Stimulated activated CD8-positive, alpha-beta memory T cell treated with anti-CD3 and anti-CD28 coated beads, Interleukin-7, amount 100 ng/mL, for 4 hours (primary cell): ENCODE data around the gene KCNK1.
"Not testable (repeated sequence)": the region's sequence is repeated elsewhere in the genome, so short reads cannot be mapped to it uniquely, and the experiment has no call there.

Source experiments
- DNase-seq, 2 donors: peaks; one replicate each; pipeline ENCODE4 v3.0.0-alpha.2; 2020; ENCODE audit warnings: low read depth in 2 of 2

The KCNK1 gene

DNA sequence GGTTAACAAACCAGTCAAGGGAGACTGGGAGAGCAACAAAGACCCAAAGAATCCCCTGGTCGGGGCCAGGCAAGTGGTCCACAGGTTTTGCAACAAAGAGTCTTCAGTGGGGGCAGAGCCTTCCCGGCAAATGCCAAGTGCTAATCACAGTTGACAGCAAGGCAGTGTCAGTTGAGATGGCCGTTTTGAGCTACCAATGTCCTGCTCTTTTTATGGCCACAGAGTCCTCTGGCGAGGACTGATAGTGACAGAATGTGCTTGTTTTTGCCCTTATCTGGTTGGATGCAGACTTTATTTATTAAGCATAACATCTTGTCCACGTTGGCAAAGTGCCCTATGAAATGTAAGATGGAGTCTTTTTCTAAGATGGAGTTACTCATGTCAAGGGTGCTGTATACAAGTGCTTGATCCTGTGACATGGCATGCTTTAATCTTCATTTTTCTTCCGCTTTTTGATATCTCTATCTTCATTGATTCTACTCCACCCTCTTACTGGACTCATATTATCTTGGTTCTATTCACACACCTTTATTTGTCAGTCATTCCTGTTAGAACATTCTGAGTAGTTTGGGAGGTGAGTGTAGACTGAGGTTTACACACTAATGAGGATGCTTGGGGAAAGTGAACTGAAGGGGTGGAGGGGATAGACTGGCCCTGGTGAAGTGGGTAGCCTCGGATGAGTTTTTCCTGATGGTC lies 51.8 kb downstream of the KCNK1 start:
- DNase-seq = no peak

DNA sequence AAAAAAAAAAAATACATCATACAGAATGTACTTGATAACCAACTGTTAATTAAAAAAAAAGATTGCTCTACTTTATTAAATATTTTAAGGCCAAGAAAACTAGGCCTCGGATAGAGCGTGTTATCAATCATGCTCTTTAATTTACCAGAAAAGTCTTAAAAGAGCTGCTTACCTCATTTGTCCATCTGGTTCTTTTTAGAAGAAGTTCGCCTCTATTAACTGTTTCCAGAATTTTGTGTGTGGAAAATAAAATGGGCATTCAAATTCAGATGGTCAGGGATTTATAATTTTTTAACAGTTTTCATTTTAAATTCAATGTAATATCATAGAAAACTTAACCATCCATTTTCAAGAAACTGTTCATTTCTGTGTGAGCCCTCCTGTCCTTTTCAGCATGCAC lies 53.8 kb downstream of the KCNK1 start:
- no peak for DNase-seq

DNA sequence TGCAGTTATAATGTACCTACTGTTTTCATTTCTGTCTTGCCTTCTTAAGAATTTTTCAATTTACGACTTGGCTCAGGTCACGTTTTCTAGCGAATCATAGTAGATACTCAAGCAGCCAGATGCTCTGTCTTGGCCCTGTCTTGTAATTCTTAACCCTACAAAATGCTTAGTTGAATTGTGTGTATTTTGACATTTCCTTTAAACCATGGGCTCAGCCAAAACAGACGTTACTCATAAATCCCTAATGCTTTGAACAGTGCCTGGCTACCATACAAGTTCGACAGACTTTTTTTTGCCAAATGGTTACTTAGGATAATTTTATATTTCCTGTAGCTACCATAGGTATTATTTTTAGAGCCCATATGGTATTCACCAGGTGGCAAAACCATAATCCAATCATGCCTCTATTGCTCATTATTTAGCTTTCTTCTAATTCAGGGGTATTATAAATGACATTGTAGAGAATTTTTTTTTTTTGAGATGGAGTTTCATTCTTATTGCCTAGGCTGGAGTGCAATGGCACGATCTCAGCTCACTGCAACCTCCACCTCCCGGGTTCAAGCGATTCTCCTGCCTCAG lies 54.3 kb downstream of the KCNK1 start:
- no peak for DNase-seq

DNA sequence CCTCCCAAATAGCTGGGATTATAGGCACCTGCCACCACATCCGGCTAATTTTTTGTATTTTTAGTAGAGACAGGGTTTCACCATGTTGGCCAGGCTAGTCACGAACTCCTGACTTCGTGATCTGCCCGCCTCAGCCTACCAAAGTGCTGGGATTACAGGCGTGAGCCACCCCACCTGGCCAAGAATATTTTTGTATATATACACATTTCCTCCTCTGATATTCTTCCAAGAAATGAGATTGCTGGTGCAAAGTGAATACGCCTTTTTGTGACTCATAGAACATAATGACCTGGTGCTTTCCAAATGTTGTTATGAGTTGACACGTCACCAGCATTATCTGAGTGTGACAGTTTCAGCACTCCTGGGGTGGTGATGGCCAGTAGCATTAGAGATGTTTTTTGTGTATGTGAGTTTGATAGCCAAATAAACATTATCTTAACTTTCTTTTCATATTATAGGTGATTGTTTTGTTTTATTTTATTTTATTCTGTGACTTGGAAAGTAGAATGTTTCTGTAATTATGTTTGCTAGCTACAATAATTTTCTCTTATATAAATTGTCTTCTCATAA lies 54.9 kb downstream of the KCNK1 start:
- no peak for DNase-seq

DNA sequence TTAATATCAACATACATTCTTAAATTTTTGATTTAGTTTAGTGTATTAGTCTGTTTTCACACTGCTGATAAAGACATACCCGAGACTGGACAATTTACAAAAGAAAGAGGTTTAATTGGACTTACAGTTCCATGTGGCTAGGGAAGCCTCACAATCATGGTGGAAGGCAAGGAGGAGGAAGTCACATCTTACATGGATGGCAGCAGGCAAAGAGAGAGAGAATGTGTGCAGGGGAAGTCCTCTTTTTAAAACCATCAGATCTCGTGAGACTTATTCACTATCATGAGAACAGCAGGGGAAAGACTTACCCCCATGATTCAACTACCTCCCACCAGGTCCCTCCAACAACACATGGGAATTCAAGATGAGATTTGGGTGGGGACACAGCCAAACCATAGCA lies 56.5 kb downstream of the KCNK1 start:
- not testable (repeated sequence) for DNase-seq

DNA sequence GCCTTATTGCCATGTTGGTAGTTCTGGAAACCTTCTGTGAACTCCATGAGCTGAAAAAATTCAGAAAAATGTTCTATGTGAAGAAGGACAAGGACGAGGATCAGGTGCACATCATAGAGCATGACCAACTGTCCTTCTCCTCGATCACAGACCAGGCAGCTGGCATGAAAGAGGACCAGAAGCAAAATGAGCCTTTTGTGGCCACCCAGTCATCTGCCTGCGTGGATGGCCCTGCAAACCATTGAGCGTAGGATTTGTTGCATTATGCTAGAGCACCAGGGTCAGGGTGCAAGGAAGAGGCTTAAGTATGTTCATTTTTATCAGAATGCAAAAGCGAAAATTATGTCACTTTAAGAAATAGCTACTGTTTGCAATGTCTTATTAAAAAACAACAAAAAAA lies 57.4 kb downstream of the KCNK1 start:
- no peak for DNase-seq

DNA sequence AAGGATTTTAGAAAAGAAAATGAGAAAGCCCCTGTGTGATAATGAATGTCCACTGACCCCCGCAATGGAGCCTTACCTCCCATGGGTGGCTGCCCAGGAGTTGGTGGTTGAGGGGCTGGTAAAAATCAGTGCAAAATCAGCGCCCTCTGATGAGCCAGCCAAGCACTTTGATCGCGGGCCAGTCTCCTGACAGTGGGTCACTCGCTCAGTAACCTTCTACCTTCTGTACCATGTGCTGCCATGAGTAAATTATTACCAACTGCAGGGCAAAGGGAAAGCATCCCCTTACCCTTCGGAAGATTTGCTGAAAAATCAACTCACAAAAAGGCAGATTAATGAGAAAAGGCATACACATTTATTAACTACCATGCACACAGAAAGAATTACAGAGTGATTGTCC lies 58.8 kb downstream of the KCNK1 start:
- DNase-seq = no peak

DNA sequence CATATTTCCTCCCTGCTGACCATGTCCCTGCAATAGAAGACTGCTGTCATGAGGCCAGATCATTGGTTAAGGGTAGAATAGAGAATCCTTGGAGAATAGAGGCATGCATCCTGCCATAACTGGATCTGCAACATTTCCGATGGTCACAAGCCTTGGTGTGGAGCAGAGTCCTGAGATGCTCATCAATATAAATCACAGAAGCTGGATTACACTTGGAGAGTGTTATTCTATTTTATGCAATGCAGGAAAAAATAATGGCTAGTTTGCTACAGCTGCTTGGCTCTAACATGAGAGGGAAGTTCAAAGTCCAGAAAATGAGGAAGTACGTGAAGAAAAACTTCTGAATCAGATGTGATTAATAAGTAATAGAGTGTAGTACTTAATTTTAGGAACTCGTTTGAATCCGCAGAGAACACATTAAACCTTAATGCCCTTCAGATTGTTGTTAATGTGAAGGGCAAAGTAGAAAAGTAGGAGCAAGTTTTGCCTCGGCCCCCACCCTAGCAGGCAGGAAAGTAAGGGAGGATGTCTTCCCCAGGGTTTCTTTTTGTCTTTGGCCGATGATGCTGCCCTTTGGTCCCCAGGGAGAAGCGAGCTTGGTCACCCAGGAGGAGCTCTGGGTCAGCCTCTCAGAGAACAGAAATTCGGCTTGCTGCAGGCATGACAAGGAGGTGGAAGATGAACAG lies 59.5 kb downstream of the KCNK1 start:
- DNase-seq = no peak

DNA sequence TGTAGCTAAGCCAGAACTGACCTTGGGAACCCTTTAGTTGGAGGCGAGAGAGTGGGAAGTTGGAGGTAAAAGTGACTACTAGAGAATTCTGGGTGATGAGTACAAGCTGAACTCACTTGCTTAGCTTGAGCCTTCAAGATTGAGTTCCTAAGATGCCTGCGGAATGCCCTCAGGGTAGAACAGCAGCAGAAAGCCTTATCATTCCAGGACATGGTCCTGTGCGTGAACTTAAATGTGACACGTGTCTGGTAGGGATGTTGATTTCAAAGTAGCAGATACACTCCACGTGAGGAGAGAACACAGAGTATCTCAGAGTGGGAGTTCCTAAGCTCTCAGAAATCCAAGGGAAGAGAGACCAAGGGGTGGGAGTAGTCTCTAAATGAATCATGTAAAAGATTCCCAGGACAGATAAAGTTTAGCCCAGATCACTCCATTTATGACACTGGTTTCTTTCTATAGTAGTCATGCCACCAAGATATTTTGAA lies 60.1 kb downstream of the KCNK1 start:
- DNase-seq = no peak

DNA sequence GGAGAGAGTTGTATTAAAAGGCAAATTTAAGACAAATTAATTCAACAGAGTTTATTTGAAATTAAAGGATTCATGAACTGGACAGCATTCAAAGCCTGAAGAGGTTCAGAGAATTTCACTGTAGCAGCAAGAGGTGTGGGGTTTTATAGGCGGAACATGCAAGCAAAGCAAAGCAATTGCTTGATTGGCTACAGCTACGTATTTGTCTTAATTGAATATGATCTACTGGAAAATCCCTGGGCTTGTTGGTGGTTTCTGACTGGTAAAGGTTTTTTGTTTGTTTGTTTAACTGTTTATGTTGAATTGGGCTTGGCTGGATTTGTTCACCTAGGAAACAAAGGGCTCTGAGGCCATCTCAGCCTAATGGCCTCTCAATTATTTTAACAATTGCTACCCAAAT lies 61.5 kb downstream of the KCNK1 start:
- no peak for DNase-seq

DNA sequence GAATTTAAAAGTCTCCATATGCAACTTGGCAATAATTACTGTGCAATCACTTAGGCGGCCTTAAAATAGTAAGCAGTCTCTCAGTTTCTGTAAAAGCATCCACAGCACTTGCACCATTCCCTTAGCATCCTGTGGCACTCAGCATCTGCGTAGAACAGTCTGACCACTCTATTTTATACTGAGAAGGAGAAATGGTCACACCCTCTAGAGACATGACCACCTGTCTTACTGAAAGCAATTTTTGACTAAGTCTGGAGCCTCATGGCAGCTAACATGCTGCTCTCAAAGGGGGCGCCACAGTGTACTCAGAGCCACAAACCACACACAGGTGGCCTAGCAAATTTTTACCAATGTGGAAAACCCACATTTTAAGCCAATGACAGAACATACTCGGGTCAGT lies 62.0 kb downstream of the KCNK1 start:
- no peak for DNase-seq

DNA sequence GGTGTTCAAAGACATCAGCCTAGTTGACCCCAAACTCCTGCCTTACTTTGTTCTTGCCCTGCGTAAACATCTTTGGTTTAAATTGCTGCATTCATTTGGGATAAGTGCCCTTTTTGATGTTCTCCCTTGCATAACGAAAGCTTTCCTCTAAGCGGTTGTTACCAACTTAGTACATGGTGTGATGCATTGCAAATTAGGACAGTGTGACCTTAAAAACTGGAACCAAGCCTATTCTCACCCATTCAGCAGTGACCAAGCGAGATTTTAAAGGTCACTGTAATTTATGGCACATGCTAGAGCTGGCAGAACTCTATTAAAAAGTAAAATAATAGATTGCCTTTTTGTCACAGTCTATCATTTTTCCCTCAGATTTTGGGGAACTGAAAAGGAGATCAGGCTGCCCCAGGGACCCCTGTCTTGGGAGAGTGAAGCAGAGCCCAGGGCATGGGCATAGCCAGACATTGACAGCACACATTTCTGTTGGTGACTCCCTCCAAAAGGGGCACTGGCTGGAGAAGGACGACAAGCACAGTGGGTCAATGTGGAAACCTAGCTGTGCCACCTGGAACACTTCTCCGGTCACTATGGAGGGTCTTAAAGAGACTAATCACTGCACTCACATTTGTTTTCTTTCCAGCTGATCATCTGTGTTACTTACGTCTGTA lies 63.9 kb downstream of the KCNK1 start:
- DNase-seq = no peak

DNA sequence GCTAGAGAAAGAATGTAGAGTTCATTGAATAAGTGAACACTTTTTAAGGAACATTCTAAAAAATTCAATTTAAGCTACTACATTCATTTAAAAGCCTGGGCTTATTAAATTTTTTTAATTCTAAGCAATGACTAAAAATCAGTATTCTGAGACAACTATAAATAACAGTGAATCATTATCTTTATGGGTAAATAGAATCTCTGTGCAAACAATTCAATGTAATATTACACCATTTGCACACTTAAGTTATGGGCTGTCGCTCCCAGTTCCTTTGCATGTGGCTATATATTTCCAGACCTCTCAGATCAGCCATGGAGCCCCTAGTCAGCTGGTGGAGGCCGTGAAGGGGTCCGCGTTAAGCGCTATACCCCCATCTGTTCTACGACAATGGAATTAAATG lies 65.1 kb downstream of the KCNK1 start:
- DNase-seq = no peak

DNA sequence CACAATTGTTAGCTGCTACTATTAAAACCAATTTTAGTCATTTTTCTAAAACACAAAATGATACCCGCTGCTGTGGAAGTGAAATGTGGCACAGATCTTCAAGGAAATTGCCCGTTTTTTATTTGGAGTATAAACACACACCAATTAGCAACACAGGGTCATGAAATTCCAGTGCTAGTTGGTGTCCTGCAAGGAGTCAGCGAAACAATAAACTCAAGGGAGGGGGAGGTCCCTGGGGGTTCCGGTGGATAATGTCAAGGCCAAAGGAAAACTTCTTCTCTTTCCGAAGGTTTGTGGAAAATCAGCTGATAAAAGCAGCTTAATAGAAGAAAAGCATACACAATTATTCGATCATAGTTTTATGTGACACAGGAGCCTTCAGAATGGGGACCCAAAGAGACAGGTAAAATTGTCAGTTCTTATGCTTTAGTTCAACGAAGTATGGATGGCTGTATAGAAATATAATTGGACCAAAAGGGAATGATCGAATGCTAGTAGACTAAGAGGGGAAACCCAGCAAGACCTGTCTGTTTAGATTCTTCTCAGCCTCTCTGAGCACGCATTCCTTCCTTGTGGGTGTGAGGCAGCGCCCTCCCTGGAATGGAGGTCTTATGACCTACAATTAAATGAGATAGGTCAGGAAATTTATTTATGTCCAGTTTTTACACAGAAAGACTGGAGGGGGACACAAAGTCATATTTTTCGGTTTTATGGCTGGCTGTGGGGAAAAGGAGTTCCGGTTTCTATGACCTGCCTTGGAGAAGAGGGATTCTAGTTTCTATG lies 65.9 kb downstream of the KCNK1 start:
- DNase-seq = no peak

DNA sequence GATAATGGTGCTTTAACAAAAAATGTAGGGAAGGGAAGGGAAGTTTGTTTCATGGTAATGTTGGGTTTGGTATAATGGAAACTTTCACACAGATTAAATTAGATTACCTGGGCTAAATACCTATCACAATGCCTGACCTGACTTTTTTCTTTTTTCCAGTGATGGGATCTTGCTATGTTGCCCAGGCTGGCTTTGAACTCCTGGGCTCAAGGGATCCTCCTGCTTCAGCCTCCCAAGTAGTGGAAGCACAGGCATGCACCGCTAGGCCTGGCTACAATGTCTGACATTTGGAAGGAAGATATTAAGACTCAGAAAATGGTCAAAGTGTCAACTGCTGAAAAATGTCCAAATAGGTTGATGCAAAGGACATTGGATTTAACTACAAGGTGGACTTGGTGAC lies 67.4 kb downstream of the KCNK1 start:
- no peak for DNase-seq

DNA sequence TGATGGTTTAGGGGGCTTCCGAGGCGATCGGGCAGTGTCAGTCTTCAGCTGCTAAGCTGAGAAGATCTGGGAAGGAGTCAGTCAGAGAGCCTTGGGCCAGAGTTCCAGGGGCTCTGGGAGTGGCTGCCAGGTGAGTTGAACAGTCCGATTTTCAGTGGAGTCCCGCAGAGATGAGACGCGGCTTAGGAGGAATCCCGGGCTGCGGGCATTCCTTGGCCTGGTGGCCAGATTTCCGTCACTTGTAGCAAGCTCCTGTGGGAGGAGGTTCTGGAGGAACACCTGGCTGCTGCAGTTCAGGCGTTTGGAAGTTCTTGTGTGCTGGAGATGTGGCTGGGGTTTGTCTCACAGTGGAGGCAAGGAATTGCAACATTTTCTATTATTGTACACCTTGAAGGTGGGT lies 72.7 kb downstream of the KCNK1 start:
- not testable (repeated sequence) for DNase-seq

DNA sequence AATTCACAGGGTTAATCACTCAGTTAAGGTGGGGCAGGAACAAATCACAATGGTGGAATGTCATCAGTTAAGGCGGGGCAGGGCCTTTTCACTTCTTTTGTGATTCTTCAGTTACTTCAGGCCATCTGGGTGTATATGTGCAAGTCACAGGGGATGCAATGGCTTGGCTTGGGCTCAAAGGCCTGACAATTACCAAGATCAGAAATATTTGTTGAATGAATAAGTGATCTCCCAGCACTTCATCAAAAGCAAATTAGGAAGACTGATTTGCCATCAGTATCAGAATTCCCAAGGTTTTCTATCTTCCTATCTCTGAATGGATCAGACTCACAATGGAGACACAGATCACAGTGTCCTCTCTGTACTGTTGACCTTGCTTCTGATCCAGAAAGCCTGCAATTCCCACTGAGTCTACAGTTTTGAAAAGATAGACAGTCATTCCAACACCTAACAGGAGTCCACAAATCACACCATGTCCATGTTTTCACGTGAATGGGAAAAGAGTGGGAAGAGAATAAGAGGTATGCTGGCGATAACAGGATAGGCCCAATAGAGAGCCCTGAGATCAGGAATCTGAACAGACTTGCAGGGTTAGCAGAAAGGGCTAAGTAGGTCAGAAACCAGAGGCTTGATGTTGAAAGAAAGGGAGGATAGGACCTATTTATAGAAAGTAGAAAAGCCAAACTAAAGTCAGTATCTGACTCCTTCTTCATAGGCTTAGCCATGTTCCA lies 75.3 kb downstream of the KCNK1 start:
- no peak for DNase-seq

DNA sequence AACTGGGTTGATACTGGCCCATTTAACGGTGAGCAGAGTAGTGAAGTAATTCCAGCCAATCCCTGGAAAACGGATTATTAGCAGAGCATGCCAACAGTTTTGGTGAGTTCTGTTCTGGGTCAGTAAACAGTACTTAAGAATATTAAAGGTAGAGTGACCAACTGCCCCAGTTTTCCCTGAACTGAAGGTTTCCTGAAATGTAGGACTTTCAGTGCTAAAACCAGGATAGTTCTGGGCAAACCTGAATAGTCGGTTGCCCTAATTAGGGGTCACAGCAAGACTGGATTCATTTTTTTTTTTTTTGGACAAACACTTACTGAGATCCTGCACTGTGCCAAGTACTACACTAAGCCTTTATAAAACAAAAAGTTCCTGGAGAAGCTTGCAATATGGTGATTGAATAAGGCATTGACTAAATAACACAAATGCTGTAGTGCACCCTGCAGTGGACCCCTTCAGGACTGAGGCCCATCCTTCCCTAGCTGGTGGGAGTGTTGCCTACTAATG lies 75.9 kb downstream of the KCNK1 start:
- no peak for DNase-seq

DNA sequence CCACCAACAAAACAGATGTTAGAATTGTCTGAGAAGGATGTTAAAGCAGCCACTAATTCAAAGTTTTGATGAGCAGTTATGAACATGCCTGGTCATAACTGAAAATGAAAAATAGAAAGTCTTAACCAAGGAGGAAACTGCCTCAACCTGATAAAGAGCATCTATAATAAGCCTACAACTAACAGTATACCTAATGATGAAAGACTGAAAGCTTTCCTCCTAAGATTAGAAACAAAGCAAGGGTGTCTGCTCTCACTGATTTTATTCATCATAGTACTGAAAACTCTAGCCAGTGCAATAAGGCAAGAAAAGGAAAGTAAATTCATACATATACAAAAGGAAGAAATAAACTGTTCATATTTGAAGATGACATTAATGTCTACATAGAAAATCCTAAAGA lies 82.0 kb downstream of the KCNK1 start:
- no peak for DNase-seq

DNA sequence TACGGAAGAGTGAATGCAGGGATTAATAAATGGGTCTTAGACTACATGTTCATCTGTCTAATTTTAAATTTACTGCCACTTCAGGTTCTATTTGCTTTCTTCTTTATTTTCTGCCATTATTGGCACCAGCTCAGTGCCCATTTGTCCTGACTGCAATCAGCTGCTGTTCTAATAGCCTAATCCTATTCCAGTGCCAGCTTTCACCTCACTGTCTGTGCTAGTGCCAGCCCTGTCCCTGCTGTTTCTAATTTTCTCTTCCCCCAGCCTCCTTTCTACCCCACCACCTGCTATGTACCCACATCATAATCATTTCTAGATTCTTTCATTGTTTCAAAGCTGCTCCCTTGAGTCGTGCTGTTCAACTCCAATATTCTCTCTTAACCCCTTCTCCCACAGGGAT lies 86.4 kb downstream of the KCNK1 start:
- no peak for DNase-seq
